Suprapubic skin (tissue), 4 donors: Measurements from ENCODE around the gene CLDN12. TPM values are rescaled to one million over a fixed set of nuclear protein-coding genes. Genes with fewer than 3 reads are reported as not detected.

Source experiments
- DNase-seq, 2 donors: peaks; one replicate each; pipeline ENCODE4 v3.0.0-alpha.2; 2019; ENCODE audit warnings: low spot score in 2 of 2
- H3K27ac ChIP-seq: fragments of 200-600 bp; sonication (generic); one replicate; pipeline ENCODE4 v1.5.1; 2019
- H3K27me3 ChIP-seq: fragments of 200-600 bp; sonication (generic); one replicate; pipeline ENCODE4 v1.5.1; 2019
- H3K36me3 ChIP-seq: fragments of 200-600 bp; sonication (generic); one replicate; pipeline ENCODE4 v1.5.1; 2019
- H3K4me1 ChIP-seq: fragments of 200-600 bp; sonication (generic); one replicate; pipeline ENCODE4 v1.5.1; 2019
- H3K4me3 ChIP-seq: fragments of 200-600 bp; sonication (generic); one replicate; pipeline ENCODE4 v1.5.1; 2019; ENCODE audit warnings: mild to moderate bottlenecking
- H3K9me3 ChIP-seq: fragments of 200-600 bp; sonication (generic); one replicate; pipeline ENCODE4 v1.5.1; 2019
- CTCF ChIP-seq, 2 donors: fragments of 200-600 bp in 1 of 2; fragments of 450-650 bp in 1 of 2; sonication (generic) in 1 of 2; IDR thresholded peaks; one replicate each; pipeline ENCODE4 v1.5.1; 2016 to 2019; ENCODE audit warnings: antibody characterized with exemption in 2 of 2, mild to moderate bottlenecking in 1 of 2, moderate library complexity in 1 of 2
- EP300 ChIP-seq: sonication (generic); formaldehyde crosslinking; IDR thresholded peaks from one replicate; pipeline ENCODE4 v1.6.1; 2017; ENCODE audit warnings: antibody characterized with exemption
- POLR2A ChIP-seq, 2 donors: fragments of 450-650 bp; IDR thresholded peaks; one replicate each; pipeline ENCODE4 v1.6.1; 2017; ENCODE audit warnings: antibody characterized with exemption in 2 of 2, mild to moderate bottlenecking in 2 of 2, moderate library complexity in 2 of 2
- POLR2AphosphoS5 ChIP-seq, 3 donors: sonication (generic); formaldehyde crosslinking; IDR thresholded peaks; one replicate each; pipeline ENCODE4 v1.6.1; 2017; ENCODE audit warnings: antibody characterized with exemption in 3 of 3
- WGBS: methylation state at CpG from one replicate; pipeline ENCODE4 v1.1.5; 2018; 5-methylcytosine and 5-hydroxymethylcytosine counted together
- total RNA-seq, 4 donors: library from RNA; depleted of rRNA; stranded (reverse); fragments of >200 nt; gene quantifications; one replicate each; pipeline ENCODE4 v1.1.0, GENCODE V29; 2016

The CLDN12 gene
- total RNA-seq, 4 donors from 2014 or later = 9.8 to 24.2 (median 17.7) TPM

- Histone ChIP-seq H3K4me1 (no peaks in the 10 kb centered on the region), H3K9me3 (no peaks in the 10 kb centered on the region), H3K27me3 (no peaks in the 10 kb centered on the region), H3K27ac (no peak overlapping the region), H3K4me3 (no peak overlapping the region), H3K36me3 (no peaks in the 10 kb centered on the region)
- no peak for DNase-seq
- no peak for TF ChIP-seq EP300
- no peak for TF ChIP-seq POLR2A (IDR thresholded peaks at IDR 0.05)
- TF ChIP-seq CTCF (IDR thresholded peaks at IDR 0.05) = no peak
- TF ChIP-seq POLR2AphosphoS5 (IDR thresholded peaks at IDR 0.05) = no peak
- 84% methylated on average over 3 of the region's 3 CpGs for WGBS
Observed at GRCh38 chr7:90424720-90425119, 21.5 kb downstream of the CLDN12 start.

GRCh38 chr7:90425376-90425775, 22.1 kb downstream of the CLDN12 start:
- Histone ChIP-seq H3K27me3 (no peaks in the 10 kb centered on the region), H3K36me3 (no peaks in the 10 kb centered on the region), H3K4me3 (no peak overlapping the region), H3K27ac (no peak overlapping the region), H3K9me3 (no peaks in the 10 kb centered on the region), H3K4me1 (no peaks in the 10 kb centered on the region)
- TF ChIP-seq EP300 = no peak
- no peak for TF ChIP-seq POLR2AphosphoS5 (IDR thresholded peaks at IDR 0.05)
- no peak for TF ChIP-seq CTCF (IDR thresholded peaks at IDR 0.05)
- 0% methylated on average over 2 of the region's 2 CpGs for WGBS
- DNase-seq = no peak

- no peaks in the 10 kb centered on the region for H3K36me3 ChIP-seq
- H3K4me1 ChIP-seq = no peaks in the 10 kb centered on the region
- no peak overlapping the region for H3K4me3 ChIP-seq
- TF ChIP-seq CTCF (IDR thresholded peaks at IDR 0.05) (no peak), EP300 (no peak), POLR2A (IDR thresholded peaks at IDR 0.05) (no peak), POLR2AphosphoS5 (IDR thresholded peaks at IDR 0.05) (no peak)
- no peak for DNase-seq
- H3K9me3 ChIP-seq = no peaks in the 10 kb centered on the region
- no peaks in the 10 kb centered on the region for H3K27me3 ChIP-seq
- no peak overlapping the region for H3K27ac ChIP-seq
- WGBS = 74% methylated on average over 6 of the region's 6 CpGs
Observed at GRCh38 chr7:90430614-90431460, 27.6 kb downstream of the CLDN12 start.

GRCh38 chr7:90432752-90433151, 29.5 kb downstream of the CLDN12 start:
- H3K27ac ChIP-seq = no peak overlapping the region
- 55% methylated on average over 4 of the region's 10 CpGs for WGBS
- DNase-seq = no peak
- H3K4me1 ChIP-seq = no peaks in the 10 kb centered on the region
- H3K27me3 ChIP-seq = no peaks in the 10 kb centered on the region
- H3K36me3 ChIP-seq = no peaks in the 10 kb centered on the region
- peaks cover 5% of the 10 kb centered on the region for H3K9me3 ChIP-seq
- TF ChIP-seq EP300 (no peak), POLR2A (IDR thresholded peaks at IDR 0.05) (no peak), CTCF (IDR thresholded peaks at IDR 0.05) (no peak)
- no peak overlapping the region for H3K4me3 ChIP-seq

- H3K9me3 ChIP-seq = peaks cover 5% of the 10 kb centered on the region
- H3K27me3 ChIP-seq = no peaks in the 10 kb centered on the region
- no peak overlapping the region for H3K4me3 ChIP-seq
- 60% methylated on average over 1 of the region's 3 CpGs for WGBS
- H3K4me1 ChIP-seq = no peaks in the 10 kb centered on the region
- H3K27ac ChIP-seq = no peak overlapping the region
- no peak for DNase-seq
- TF ChIP-seq POLR2A (IDR thresholded peaks at IDR 0.05) = no peak
- TF ChIP-seq POLR2AphosphoS5 (IDR thresholded peaks at IDR 0.05) = no peak
- no peak for TF ChIP-seq EP300
- TF ChIP-seq CTCF (IDR thresholded peaks at IDR 0.05) = no peak
- H3K36me3 ChIP-seq = no peaks in the 10 kb centered on the region
Observed at GRCh38 chr7:90433221-90433620, 30.0 kb downstream of the CLDN12 start.
